Lung microvascular endothelial cell (primary cell): ENCODE measurements around the gene MLXIP. TPM values are rescaled to one million over a fixed set of nuclear protein-coding genes. Genes with fewer than 3 reads are reported as not detected.
"Not testable (repeated sequence)": the region's sequence is repeated elsewhere in the genome, so short reads cannot be mapped to it uniquely, and the experiment has no call there.

Experiments
- DNase-seq, 2 donors: peaks; one replicate each; pipeline versions ENCODE4 v3.0.0 to v3.0.0-alpha.2; 2010; ENCODE audit warnings: low read depth in 2 of 2
- total RNA-seq: library from RNA; depleted of rRNA; stranded (reverse); fragments of >200 nt; gene quantifications from 2 replicates; pipeline ENCODE4 v1.2.1, GENCODE V29; 2014

Gene MLXIP
- total RNA-seq, 1 donor from 2014 or later: 20.0 TPM

- no peak for DNase-seq
Measured at GRCh38 chr12:122094735-122095631, 16.4 kb downstream of the MLXIP start.

GRCh38 chr12:122096014-122096413, 17.5 kb downstream of the MLXIP start:
- no peak for DNase-seq

GRCh38 chr12:122096591-122097149, 18.1 kb downstream of the MLXIP start:
- peak; percentile 56 to 86 for DNase-seq

DNA sequence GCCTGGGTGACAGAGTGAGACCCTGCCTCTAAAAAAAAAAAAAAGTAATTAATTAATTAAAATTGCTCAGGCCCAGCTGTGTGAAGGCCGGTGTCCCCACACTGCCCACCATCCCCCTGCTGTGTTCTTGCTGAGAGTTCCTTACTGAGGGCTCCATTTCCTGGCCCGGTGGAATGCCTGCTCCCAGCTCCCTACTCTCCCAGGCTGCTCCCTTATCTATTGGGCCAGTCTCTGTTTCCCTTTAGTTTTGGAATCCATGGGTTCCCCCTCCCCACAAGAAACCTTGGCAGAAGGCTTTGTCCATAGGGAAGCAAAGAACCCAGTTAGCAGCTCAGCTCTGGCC, 19.0 kb downstream of the MLXIP start:
- DNase-seq: no peak

- peak; percentile 68 to 75 for DNase-seq
Measured at GRCh38 chr12:122097927-122098756, 19.6 kb downstream of the MLXIP start.

GRCh38 chr12:122099280-122099749, 20.8 kb downstream of the MLXIP start:
- no peak for DNase-seq

DNA sequence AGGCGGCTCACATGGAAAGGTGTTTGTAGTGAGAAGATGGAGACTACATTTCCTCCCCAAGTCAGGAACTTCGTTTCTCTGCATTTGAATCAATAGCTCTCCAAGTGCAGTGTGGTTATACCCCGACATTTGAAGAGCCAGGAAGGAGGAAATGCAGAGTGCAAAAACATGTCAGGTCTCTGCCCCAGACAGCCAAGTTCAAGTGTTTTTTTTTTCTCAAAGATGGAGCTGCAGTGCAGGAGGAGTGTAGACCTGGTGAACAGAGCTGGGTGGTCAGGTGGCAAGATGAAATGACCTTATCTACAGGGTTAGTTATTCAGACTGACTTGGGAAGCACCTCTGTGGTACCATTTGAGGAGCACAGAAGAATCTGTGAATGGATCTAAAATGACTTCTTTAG, 21.3 kb downstream of the MLXIP start:
- DNase-seq: no peak

DNA sequence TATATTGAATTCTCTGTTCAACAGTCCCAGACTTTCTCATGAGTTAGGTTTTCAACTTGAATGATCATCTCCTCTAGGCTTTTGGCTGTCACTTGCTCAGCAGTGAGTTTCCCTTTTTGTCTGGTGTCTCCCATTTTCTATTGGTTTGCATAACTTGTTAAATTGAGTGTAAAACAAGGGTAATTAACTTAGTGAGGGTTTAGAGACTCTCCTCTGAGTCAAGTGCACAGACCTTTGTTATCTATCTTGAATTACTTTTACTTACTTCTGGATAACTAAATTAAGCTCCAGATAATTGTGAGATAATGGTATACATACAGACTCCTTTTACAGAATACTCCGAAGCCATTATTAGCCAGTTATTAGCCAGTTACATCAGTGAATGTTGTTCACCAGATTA, 22.0 kb downstream of the MLXIP start:
- DNase-seq: no peak

GRCh38 chr12:122102331-122102730, 23.8 kb downstream of the MLXIP start:
- DNase-seq: peak in 1 of 2 donors; percentile 60

GRCh38 chr12:122104844-122105243, 26.3 kb downstream of the MLXIP start:
- DNase-seq: peak in 1 of 2 donors; percentile 65

GRCh38 chr12:122105496-122105895, 26.9 kb downstream of the MLXIP start:
- DNase-seq: not testable (repeated sequence)

GRCh38 chr12:122106843-122107242, 28.3 kb downstream of the MLXIP start:
- no peak for DNase-seq

DNA sequence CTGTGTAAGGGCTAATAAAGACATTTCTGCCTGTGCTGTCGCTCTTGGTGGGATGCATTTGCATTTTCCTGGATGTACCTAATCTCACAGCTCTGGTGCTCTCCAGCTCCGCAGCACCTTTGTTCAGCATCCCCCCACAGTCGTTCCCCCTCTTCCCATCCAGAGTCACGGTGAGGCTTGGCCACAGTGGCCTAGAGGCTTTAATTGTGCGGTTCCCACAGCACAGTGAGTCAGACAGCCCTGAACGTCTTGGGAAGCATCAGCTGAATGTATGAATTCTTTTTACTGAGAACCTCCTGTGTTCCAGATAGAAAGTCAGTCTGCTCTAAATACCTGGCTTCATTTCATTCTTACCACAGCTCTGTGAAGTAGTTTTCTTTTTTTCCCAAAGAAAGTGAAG, 28.7 kb downstream of the MLXIP start:
- peak in 1 of 2 donors; percentile 38 for DNase-seq

- no peak for DNase-seq
Measured at GRCh38 chr12:122111089-122111641, 32.6 kb downstream of the MLXIP start.

DNA sequence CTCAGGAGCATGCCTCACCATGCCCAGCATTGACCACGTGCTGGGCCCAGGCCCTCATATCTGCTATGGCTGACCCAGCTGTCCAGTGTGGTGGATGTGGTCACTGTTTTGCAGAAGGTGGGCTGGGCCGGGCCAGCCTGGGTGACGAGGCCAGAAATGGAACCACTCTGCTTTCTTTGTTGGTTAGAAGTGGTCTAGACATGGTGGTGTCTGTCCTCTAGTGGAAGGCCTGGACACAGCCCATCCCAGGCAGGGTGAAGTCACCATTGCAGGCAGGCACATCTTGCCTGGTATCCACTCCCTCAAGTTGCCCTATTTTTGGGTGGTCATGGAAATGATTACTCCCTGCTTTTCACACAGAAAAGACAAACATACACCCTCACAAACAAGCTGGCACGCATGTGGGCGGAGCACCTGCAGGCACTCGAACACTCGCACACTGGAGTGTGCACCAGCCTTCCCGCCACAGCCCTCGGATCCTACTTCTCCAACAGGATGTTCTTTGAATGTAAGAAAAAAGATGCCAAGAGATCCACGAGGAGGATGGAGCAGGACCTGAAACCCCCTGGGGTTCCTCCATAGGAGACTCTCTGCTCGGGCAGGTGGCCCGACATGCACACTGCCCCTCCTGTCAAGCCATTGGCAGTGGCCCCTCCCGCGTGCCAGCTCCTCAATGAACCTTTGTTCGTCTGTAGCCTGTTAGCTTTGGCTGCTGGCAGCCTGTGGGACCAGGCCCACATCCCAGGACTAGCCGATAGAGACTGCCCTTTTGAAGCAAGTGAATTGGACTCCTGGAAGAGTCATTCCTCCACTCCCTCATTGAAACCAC, 38.4 kb downstream of the MLXIP start:
- no peak for DNase-seq

DNA sequence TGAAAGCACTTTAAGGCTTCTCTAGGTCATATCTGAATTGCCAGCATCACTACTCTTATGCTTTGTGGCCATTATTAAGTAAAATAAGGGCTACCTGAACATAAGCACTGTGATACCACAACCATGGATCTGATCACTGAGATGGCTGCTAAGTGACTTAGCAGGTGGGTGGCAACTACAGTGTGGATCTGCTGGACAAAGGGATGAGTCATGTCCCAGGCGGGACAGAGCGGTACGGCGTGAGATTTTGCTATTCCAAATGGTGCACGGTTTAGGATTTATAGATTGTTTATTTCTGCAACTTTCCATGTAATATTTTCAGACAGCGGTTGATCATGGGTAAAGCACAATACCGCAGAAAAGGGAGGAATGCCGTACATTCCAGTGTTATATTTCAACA, 39.4 kb downstream of the MLXIP start:
- DNase-seq: peak in 1 of 2 donors; percentile 52

- not testable (repeated sequence) for DNase-seq
Measured at GRCh38 chr12:122121341-122121740, 42.8 kb downstream of the MLXIP start.

DNA sequence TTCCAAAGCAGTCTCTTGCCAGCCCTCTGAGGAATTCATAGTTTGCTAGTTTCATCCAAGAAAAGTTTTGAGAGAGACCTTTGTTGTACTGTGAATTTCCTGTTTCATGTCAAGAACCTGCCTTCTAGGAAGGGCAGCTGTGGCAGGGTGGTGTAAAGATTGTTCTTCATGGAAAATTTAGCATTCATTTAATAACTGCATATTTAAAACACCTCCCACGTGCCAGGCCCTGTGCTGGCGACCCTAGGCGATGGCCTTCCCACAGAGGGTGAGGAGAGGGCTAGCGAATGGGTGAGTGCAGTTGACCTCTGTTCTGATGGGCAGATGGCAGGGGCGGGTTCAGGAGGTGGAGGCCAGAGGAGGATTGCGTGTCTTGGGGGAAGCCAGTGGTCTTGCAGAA, 43.2 kb downstream of the MLXIP start:
- peak in 1 of 2 donors; percentile 31 for DNase-seq

- DNase-seq: peak; percentile 70 to 72
Measured at GRCh38 chr12:122123051-122123760, 44.6 kb downstream of the MLXIP start.

GRCh38 chr12:122123761-122124145, 45.2 kb downstream of the MLXIP start:
- DNase-seq: no peak
